PC-9 (cell line): Measurements from ENCODE around the gene HOXD11.

Source experiments
- CTCF ChIP-seq: fragments of 200-600 bp; sonication (generic); conservative IDR thresholded peaks from 2 replicates; pipeline ENCODE4 v1.6.1; 2017; ENCODE audit warnings: mixed run types, antibody characterized with exemption, mild to moderate bottlenecking, moderate library complexity
- EZH2 ChIP-seq: fragments of 200-600 bp; sonication (generic); IDR thresholded peaks from 2 replicates; pipeline ENCODE4 v1.8.0; 2017; ENCODE audit warnings: antibody characterized with exemption, low read depth

GRCh38 chr2:176095421-176095820, 11.7 kb upstream of the HOXD11 start:
- TF ChIP-seq EZH2, result no peak
- no peak for TF ChIP-seq CTCF
